ENCODE results near the gene MRPL44.

The MRPL44 gene

GRCh38 chr2:223918671-223919134, 38.6 kb upstream of the MRPL44 start:
- TF ChIP-seq CTCF (IDR thresholded peaks at IDR 0.05; ENCODE audit: control insufficient read depth, insufficient read depth, low read depth, low read length, missing control alignments) = no peak
- H3K4me3 ChIP-seq (ENCODE audit: control insufficient read depth, low read depth, low read length) = no peak overlapping the region
- DNase-seq (ENCODE audit: low read depth) = no peak

GRCh38 chr2:223920109-223920508, 37.2 kb upstream of the MRPL44 start:
- H3K4me3 ChIP-seq (ENCODE audit: control insufficient read depth, low read depth, low read length) = no peak overlapping the region
- no peak for DNase-seq (ENCODE audit: low read depth)
- no peak for TF ChIP-seq CTCF (IDR thresholded peaks at IDR 0.05; ENCODE audit: control insufficient read depth, insufficient read depth, low read depth, low read length, missing control alignments)

- H3K4me3 ChIP-seq (ENCODE audit: control insufficient read depth, low read depth, low read length) = no peak overlapping the region
- no peak for DNase-seq (ENCODE audit: low read depth)
- no peak for TF ChIP-seq CTCF (IDR thresholded peaks at IDR 0.05; ENCODE audit: control insufficient read depth, insufficient read depth, low read depth, low read length, missing control alignments)
Measured at GRCh38 chr2:223921204-223921603, 36.1 kb upstream of the MRPL44 start.

- no peak overlapping the region for H3K4me3 ChIP-seq (ENCODE audit: control insufficient read depth, low read depth, low read length)
- no peak for TF ChIP-seq CTCF (IDR thresholded peaks at IDR 0.05; ENCODE audit: control insufficient read depth, insufficient read depth, low read depth, low read length, missing control alignments)
- DNase-seq (ENCODE audit: low read depth) = no peak
Measured at GRCh38 chr2:223922308-223922707, 35.0 kb upstream of the MRPL44 start.

- no peak overlapping the region for H3K4me3 ChIP-seq (ENCODE audit: control insufficient read depth, low read depth, low read length)
- DNase-seq (ENCODE audit: low read depth) = no peak
- TF ChIP-seq CTCF (IDR thresholded peaks at IDR 0.05; ENCODE audit: control insufficient read depth, insufficient read depth, low read depth, low read length, missing control alignments) = no peak
Measured at GRCh38 chr2:223923976-223924375, 33.3 kb upstream of the MRPL44 start.

GRCh38 chr2:223925106-223925505, 32.2 kb upstream of the MRPL44 start:
- no peak for TF ChIP-seq CTCF (IDR thresholded peaks at IDR 0.05; ENCODE audit: control insufficient read depth, insufficient read depth, low read depth, low read length, missing control alignments)
- H3K4me3 ChIP-seq (ENCODE audit: control insufficient read depth, low read depth, low read length) = no peak overlapping the region
- no peak for DNase-seq (ENCODE audit: low read depth)

All from AG09309 (cell line).